ENCODE data around the gene PLCB1.

GRCh38 chr20:8151372-8151771, 19.3 kb downstream of the PLCB1 start:
- TF ChIP-seq CTCF (IDR thresholded peaks at IDR 0.05) (no peak), POLR2A (IDR thresholded peaks at IDR 0.05) (no peak)

All from uterus (tissue), 2 donors.